Stimulated activated naive CD4-positive, alpha-beta T cell (primary cell): ENCODE results near the gene MCCC1.
"Not testable (repeated sequence)": the region's sequence is repeated elsewhere in the genome, so short reads cannot be mapped to it uniquely, and the experiment has no call there.

Experiments used
- DNase-seq, 6 experiments: peaks; one replicate each; lab custom pipeline; 2025; lab: John Stamatoyannopoulos, UW

Gene MCCC1

GRCh38 chr3:183099026-183099837 is at the start of gene MCCC1:
Gene MCCC1 (minus strand): TSS chr3:183099496. CDS start chr3:183099440, 56 bp downstream.
- peak; percentile 93 to 97 (median 96) for DNase-seq

- DNase-seq: no peak
Measured at GRCh38 chr3:183148056-183148455, 48.8 kb upstream of the MCCC1 start.

DNA sequence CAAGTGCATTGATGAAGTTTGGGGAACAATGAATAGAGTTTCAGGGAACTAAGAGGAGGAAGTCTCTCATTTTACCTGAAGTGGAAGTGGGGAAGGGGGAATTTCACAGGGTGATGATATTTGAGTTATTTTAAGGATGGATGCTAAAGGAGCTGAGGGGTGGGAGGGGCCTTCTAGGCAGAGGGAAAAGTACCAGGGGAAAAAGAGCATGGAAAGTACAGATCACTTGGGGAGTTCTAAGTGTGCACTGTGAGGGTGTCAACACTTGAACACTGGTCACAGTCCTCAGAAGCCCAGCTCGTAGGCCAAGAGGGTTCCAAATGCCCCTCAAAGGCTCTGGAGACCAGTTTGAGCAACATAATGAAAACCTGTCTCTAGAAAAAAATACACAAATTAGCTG is 45.1 kb upstream of the MCCC1 start:
- no peak for DNase-seq

DNA sequence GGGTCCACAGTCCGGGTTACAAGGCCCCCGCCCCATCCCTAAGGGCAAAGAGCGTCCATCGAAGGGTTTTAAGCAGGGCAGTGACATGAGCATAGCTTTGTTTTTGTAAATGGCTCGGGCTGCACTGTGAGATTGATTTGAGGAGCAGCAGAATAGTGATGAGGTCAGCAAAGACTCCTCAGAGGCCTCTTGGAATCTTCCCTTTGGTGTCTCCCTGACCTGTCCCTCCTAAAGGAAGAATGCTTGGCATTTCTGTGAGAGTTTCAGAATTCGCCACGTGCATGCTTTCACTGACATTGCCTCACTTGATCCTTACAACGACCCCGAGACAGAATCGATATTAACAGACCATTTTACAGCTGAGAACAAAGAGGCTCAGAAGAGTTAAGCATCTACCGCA is 42.9 kb upstream of the MCCC1 start:
- no peak for DNase-seq

DNA sequence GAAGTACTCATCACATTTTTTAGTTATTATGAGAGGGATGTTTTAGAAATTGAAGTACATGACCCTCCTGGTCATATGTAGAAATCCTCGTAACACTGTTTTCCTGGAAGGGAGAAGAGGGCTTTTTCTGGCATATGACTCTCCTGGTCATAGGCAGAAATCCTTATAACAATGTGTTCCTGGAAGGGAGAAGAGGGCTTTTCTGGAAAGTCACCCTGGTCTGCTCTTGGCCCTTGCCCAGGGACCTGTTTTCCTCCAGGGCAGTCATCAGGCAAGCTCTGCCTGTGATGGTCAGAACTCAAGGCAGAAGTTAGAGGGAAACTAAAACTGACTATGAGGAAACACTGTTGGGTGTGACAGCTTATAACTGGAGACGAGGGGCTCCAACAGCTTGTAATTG is 35.5 kb upstream of the MCCC1 start:
- no peak for DNase-seq

- no peak for DNase-seq
Measured at GRCh38 chr3:183132409-183132808, 33.1 kb upstream of the MCCC1 start.

DNA sequence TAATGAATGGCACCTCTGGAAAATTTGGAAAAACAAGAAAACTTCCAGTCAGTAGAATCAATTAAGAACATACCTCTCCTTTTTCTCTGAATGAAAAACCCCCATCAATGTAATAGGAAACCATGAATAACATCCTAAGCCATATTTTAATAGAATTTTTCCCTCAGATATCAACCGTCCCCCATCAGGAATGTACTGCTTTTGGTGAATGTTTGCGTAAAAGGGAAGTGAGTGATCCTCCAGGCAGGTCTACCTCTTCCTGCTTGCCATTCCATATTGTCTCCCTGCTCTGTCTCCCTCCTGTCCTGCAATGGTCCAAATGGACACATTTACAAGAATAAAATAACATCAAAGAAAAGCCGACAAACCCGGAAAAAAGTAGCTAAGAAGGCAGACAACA is 32.4 kb upstream of the MCCC1 start:
- no peak for DNase-seq

DNA sequence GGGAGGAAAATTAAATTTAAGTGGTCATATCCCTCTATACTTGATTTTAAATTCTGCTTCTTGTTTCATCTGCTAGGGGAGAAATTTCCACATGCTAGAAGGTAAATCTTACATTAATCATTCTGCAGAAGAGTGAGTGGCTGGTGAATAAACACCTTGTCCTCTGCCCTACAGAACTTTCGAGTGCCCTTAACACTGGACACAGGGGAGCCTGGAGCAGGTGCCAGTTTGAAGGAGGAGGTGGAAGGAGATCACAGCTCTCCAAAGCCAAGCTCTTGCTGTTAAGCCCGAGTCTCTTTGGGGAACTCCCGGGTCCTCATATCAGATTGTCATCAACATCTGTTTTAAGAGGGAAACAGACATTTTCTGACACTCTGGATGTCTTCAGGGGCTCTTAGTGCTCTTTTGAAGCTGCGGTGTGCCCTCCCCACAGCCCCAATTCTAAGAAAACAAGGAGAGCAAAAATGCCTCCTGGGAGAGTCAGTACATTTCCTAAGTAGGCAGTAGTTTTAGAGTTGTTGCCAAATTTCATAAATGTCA is 32.0 kb upstream of the MCCC1 start:
- DNase-seq: no peak

GRCh38 chr3:183129243-183129642 is 29.9 kb upstream of the MCCC1 start:
- no peak for DNase-seq

DNA sequence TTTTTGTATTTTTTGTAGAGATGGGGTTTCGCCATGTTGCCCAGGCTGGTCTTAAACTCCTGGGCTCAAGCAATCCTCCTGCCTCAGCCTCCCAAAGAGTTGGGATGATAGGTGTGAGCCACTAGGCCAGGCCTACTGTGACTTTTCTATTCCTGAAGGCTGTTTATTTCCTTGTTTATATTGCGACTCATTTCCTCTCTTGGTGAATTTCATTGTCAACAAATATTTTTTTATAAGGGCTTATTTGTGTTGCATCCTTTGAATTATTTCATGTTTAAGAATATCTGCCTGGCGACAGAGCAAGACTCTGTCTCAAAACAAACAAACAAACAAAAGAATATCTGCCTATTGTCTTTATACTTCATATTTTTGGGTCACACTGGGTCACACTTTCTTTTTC is 29.4 kb upstream of the MCCC1 start:
- DNase-seq: no peak

GRCh38 chr3:183123891-183124290 is 24.6 kb upstream of the MCCC1 start:
- DNase-seq: no peak

GRCh38 chr3:183122257-183122932 is 23.1 kb upstream of the MCCC1 start:
- DNase-seq: peak in 3 of 6 experiments; percentile 21 to 60 (median 50)

- no peak for DNase-seq
Measured at GRCh38 chr3:183120538-183121215, 21.4 kb upstream of the MCCC1 start.

- no peak for DNase-seq
Measured at GRCh38 chr3:183117056-183117455, 17.8 kb upstream of the MCCC1 start.

- DNase-seq: peak; percentile 4 to 55 (median 40)
Measured at GRCh38 chr3:183116025-183116614, 16.8 kb upstream of the MCCC1 start.

DNA sequence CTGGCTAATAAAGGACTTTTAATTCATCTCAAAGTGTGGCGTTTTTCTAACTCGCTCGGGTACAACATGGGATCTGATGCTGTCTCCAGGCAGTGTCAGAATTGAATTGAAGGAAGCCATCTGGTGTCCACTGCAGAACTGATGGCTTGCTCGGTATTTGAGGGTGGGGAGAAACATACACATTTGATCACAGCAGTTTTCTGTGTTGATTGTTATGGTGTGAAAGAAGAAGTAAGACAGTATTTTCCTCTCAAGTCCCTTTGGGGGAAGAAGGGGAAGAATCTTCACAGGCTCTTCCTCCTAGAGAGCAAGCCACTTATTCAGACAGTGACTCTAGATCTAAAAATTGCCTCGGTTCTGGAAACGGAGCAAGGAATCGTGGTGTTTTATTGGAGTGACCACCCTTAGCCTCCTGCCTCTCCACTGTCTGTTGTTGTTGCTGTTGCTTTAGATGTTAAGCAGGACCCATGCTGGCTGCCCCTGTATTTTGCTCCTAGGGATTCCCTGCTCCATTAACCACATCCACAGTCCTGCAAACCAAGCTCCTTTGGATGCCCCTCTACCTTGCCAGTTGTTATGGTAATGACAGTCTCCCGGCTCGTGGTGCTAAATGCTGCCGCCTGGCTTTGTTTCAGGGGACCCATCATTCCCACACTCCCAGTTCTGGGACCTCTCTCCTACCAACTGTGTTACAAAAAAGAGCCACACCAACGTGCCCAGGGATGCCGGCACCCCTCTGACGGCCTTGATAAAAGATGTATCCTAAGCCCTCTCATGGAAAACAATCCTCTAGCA is 15.3 kb upstream of the MCCC1 start:
- no peak for DNase-seq

- DNase-seq: not testable (repeated sequence)
Measured at GRCh38 chr3:183109847-183110246, 10.6 kb upstream of the MCCC1 start.

- DNase-seq: no peak
Measured at GRCh38 chr3:183108470-183108869, 9.2 kb upstream of the MCCC1 start.

- DNase-seq: no peak
Measured at GRCh38 chr3:183108001-183108449, 8.7 kb upstream of the MCCC1 start.

DNA sequence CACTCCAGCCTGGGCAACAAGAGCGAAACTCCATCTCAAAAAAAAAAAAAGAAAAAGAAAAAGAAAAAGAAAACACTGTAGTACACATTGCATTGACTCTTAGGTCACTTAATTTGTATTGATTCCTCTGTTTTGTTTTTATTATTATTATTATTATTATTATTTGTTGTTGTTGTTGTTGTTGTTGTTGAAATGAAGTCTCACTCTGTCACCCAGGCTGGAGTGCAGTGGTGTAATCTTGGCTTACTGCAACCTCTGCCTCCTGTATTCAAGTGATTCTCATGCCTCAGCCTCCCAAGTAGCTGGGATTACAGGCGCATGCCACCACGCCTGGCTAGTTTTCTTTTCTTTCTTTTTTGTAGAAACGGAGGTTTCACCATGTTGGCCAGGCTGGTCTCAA is 8.1 kb upstream of the MCCC1 start:
- not testable (repeated sequence) for DNase-seq

- no peak for DNase-seq
Measured at GRCh38 chr3:183106635-183107034, 7.3 kb upstream of the MCCC1 start.
